ENCODE measurements around the gene CCDC85C. TPM values are rescaled to one million over a fixed set of nuclear protein-coding genes. Genes with fewer than 3 reads are reported as not detected.

Gene CCDC85C
- total RNA-seq, 1 donor from 2014 or later = 4.4 TPM

- Mint-ChIP-seq H3K36me3 (ENCODE audit: unreplicated experiment) (no peaks in the 10 kb centered on the region), H3K4me1 (ENCODE audit: unreplicated experiment) (peaks cover 53% of the 10 kb centered on the region), H3K27ac (ENCODE audit: unreplicated experiment) (no peak overlapping the region), H3K9me3 (ENCODE audit: unreplicated experiment) (no peaks in the 10 kb centered on the region), H3K4me3 (ENCODE audit: unreplicated experiment) (no peak overlapping the region), H3K27me3 (ENCODE audit: unreplicated experiment) (no peaks in the 10 kb centered on the region)
- TF ChIP-seq CTCF (IDR thresholded peaks at IDR 0.05) = no peak
- no peak for DNase-seq (ENCODE audit: extremely low spot score, unreplicated experiment)
Observed at GRCh38 chr14:99566390-99567354, 37.3 kb downstream of the CCDC85C start.

DNA sequence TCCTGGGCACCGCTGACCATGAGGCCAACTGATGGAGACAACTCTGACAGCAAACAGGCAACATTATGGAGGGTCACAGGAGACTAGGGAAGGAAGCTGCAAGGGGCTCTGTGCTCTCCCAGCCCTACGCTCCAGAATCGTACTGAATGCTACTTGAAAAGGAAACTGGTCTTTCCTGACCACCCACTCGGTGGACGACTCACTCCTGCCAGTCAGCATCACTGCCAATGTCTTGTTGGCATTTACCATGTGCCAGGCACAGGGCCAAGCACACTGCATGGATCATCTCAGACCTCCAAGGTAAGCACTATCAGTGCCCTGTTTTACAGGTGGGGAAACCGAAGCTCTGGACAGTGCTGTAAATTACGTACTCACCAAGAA is 38.0 kb downstream of the CCDC85C start:
- no peak for DNase-seq (ENCODE audit: extremely low spot score, unreplicated experiment)

DNA sequence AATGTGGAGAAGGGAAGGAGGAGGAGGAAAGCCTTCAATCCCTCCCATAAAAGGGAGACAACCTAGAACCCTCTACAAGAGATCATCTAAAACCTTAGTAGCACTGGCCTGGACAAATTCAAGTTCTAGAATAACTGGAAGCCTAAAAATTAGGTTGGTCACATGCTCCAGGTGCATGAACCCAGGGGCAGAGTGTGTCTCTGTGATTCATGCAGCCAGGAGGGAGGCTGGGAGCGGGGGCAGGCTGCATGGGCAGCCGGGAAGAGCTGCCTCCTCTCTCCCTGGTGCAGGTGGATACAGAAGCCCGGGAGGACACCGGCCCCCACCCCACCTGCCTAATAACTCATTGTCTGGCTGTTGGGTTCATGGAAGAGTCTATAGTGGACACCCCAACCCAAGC is 38.6 kb downstream of the CCDC85C start:
- DNase-seq (ENCODE audit: extremely low spot score, unreplicated experiment) = no peak
- H3K36me3 Mint-ChIP-seq (ENCODE audit: unreplicated experiment) = no peaks in the 10 kb centered on the region
- no peaks in the 10 kb centered on the region for H3K9me3 Mint-ChIP-seq (ENCODE audit: unreplicated experiment)
- no peak overlapping the region for H3K27ac Mint-ChIP-seq (ENCODE audit: unreplicated experiment)
- no peak for TF ChIP-seq CTCF (IDR thresholded peaks at IDR 0.05)
- no peaks in the 10 kb centered on the region for H3K27me3 Mint-ChIP-seq (ENCODE audit: unreplicated experiment)
- H3K4me3 Mint-ChIP-seq (ENCODE audit: unreplicated experiment) = no peak overlapping the region
- H3K4me1 Mint-ChIP-seq (ENCODE audit: unreplicated experiment) = peaks cover 48% of the 10 kb centered on the region

More for the DNA sequence above, 38.0 kb downstream of the CCDC85C start:
- Mint-ChIP-seq H3K4me3 (ENCODE audit: unreplicated experiment) (no peak overlapping the region), H3K27ac (ENCODE audit: unreplicated experiment) (no peak overlapping the region), H3K4me1 (ENCODE audit: unreplicated experiment) (peaks cover 48% of the 10 kb centered on the region), H3K36me3 (ENCODE audit: unreplicated experiment) (no peaks in the 10 kb centered on the region), H3K9me3 (ENCODE audit: unreplicated experiment) (no peaks in the 10 kb centered on the region), H3K27me3 (ENCODE audit: unreplicated experiment) (no peaks in the 10 kb centered on the region)
- TF ChIP-seq CTCF (IDR thresholded peaks at IDR 0.05) = no peak

- H3K4me1 Mint-ChIP-seq (ENCODE audit: unreplicated experiment) = peaks cover 48% of the 10 kb centered on the region
- H3K27me3 Mint-ChIP-seq (ENCODE audit: unreplicated experiment) = no peaks in the 10 kb centered on the region
- no peak overlapping the region for H3K27ac Mint-ChIP-seq (ENCODE audit: unreplicated experiment)
- DNase-seq (ENCODE audit: extremely low spot score, unreplicated experiment) = no peak
- no peak for TF ChIP-seq CTCF (IDR thresholded peaks at IDR 0.05)
- H3K9me3 Mint-ChIP-seq (ENCODE audit: unreplicated experiment) = no peaks in the 10 kb centered on the region
- no peak overlapping the region for H3K4me3 Mint-ChIP-seq (ENCODE audit: unreplicated experiment)
- H3K36me3 Mint-ChIP-seq (ENCODE audit: unreplicated experiment) = no peaks in the 10 kb centered on the region
Observed at GRCh38 chr14:99564926-99565259, 39.1 kb downstream of the CCDC85C start.

GRCh38 chr14:99564256-99564925 is 39.6 kb downstream of the CCDC85C start:
- TF ChIP-seq CTCF (IDR thresholded peaks at IDR 0.05) = no peak
- H3K36me3 Mint-ChIP-seq (ENCODE audit: unreplicated experiment) = no peaks in the 10 kb centered on the region
- no peaks in the 10 kb centered on the region for H3K9me3 Mint-ChIP-seq (ENCODE audit: unreplicated experiment)
- no peaks in the 10 kb centered on the region for H3K27me3 Mint-ChIP-seq (ENCODE audit: unreplicated experiment)
- H3K27ac Mint-ChIP-seq (ENCODE audit: unreplicated experiment) = peak overlapping the region; percentile 37
- no peak overlapping the region for H3K4me3 Mint-ChIP-seq (ENCODE audit: unreplicated experiment)
- DNase-seq (ENCODE audit: extremely low spot score, unreplicated experiment) = no peak
- peaks cover 45% of the 10 kb centered on the region for H3K4me1 Mint-ChIP-seq (ENCODE audit: unreplicated experiment)
